HepG2 (cell line): ENCODE results near the gene CCL19. TPM values are rescaled to one million over a fixed set of nuclear protein-coding genes. Genes with fewer than 3 reads are reported as not detected.

Experiments used
- AFF4 ChIP-seq: sonication (generic); formaldehyde crosslinking; IDR thresholded peaks from 2 replicates; pipeline ENCODE4 v1.4.0; 2020; ENCODE audit warnings: missing genetic modification reagents
- ARID2 ChIP-seq: sonication (generic); formaldehyde crosslinking; IDR thresholded peaks from 2 replicates; pipeline ENCODE4 v1.8.1; 2022; ENCODE audit warnings: mild to moderate bottlenecking, missing genetic modification reagents, borderline replicate concordance
- CHD4 ChIP-seq: fragments of 200-600 bp; sonication (generic); IDR thresholded peaks from 2 replicates; pipeline ENCODE4 v1.7.0; 2017; ENCODE audit warnings: mild to moderate bottlenecking, low read length, borderline replicate concordance
- CREB3 ChIP-seq: sonication (generic); formaldehyde crosslinking; IDR thresholded peaks from 2 replicates; pipeline ENCODE4 v1.5.0; 2020; ENCODE audit warnings: missing genetic modification reagents
- EEA1 ChIP-seq: sonication (generic); formaldehyde crosslinking; IDR thresholded peaks from 2 replicates; pipeline ENCODE4 v1.5.1; 2020; ENCODE audit warnings: mild to moderate bottlenecking, missing genetic modification reagents, borderline replicate concordance
- ELF4 ChIP-seq: sonication (generic); formaldehyde crosslinking; IDR thresholded peaks from 2 replicates; pipeline ENCODE4 v1.5.0; 2020; ENCODE audit warnings: missing genetic modification reagents, mild to moderate bottlenecking, moderate library complexity, borderline replicate concordance
- HNF4G ChIP-seq, 2 experiments: sonication (generic) in 1 of 2; formaldehyde crosslinking in 1 of 2; IDR thresholded peaks; 2 replicates each; pipeline versions ENCODE4 v1.4.0 to v1.6.1; 2011 to 2020; ENCODE audit warnings: borderline replicate concordance in 2 of 2, low read depth in 2 of 2, mild to moderate bottlenecking in 2 of 2, low read length in 1 of 2, missing genetic modification reagents in 1 of 2, moderate library complexity in 1 of 2
- NCOA1 ChIP-seq: sonication (generic); formaldehyde crosslinking; IDR thresholded peaks from 2 replicates; pipeline ENCODE4 v1.9.0; 2021; ENCODE audit warnings: missing genetic modification reagents
- NPAS2 ChIP-seq: sonication (generic); formaldehyde crosslinking; IDR thresholded peaks from 2 replicates; pipeline ENCODE4 v1.8.0; 2022; ENCODE audit warnings: mild to moderate bottlenecking, missing genetic modification reagents, borderline replicate concordance
- SALL2 ChIP-seq: sonication (generic); formaldehyde crosslinking; IDR thresholded peaks from 2 replicates; pipeline ENCODE4 v1.8.1; 2023; ENCODE audit warnings: mild to moderate bottlenecking, missing genetic modification reagents, inconsistent platforms
- ZBTB49 ChIP-seq: sonication (generic); formaldehyde crosslinking; IDR thresholded peaks from 2 replicates; pipeline ENCODE4 v1.4.0; 2020; ENCODE audit warnings: missing genetic modification reagents, borderline replicate concordance
- ZC3H4 ChIP-seq: sonication (generic); formaldehyde crosslinking; IDR thresholded peaks from 2 replicates; pipeline ENCODE4 v1.4.0; 2020; ENCODE audit warnings: missing genetic modification reagents, borderline replicate concordance
- ZNF281 ChIP-seq: sonication (generic); formaldehyde crosslinking; IDR thresholded peaks from 2 replicates; pipeline ENCODE4 v1.4.0; 2020; ENCODE audit warnings: missing genetic modification reagents, borderline replicate concordance
- ZNF3 ChIP-seq: IDR thresholded peaks from 2 replicates; pipeline ENCODE4 v1.7.0; 2017; ENCODE audit warnings: inconsistent platforms
- ZNF740 ChIP-seq: sonication (generic); formaldehyde crosslinking; IDR thresholded peaks from 2 replicates; pipeline ENCODE4 v1.4.0; 2020; ENCODE audit warnings: missing genetic modification reagents
- polyA plus RNA-seq, 8 experiments: library from polyadenylated mRNA; depleted of rRNA in 3 of 8; stranded (reverse) in 7 of 8; unstranded in 1 of 8; fragments of >200 nt; fragmentation: Illumina TruSeq in 4 of 8; extraction: Trizol in 4 of 8; gene quantifications; 2 replicates each; pipeline versions ENCODE4 v1.2.1 to v1.2.3, GENCODE V29; 2011 to 2016; ENCODE audit warnings: low read depth in 4 of 8, missing spikeins in 1 of 8, mixed read lengths in 1 of 8; ENCODE audit not compliant: insufficient read depth in 1 of 8
- total RNA-seq, 5 experiments: library from RNA; depleted of rRNA; stranded (reverse); fragments of >200 nt; fragmentation: Illumina TruSeq; extraction: Trizol; gene quantifications; 2 replicates each; pipeline ENCODE4 v1.2.3, GENCODE V29; 2016; ENCODE audit warnings: low read depth in 1 of 5

The CCL19 gene
- total and polyA plus RNA-seq, 2 of the 13 experiments (the other 11 are each of a cell fraction or from before 2014, with no cell fraction given), result not detected

- TF ChIP-seq ZBTB49 (no peak), ZNF281 (CRISPR knock-in tag) (no peak), CREB3 (CRISPR knock-in tag) (no peak), ELF4 (CRISPR knock-in tag) (no peak), ARID2 (CRISPR knock-in tag) (no peak), HNF4G (IDR thresholded peaks at IDR 0.05; ENCODE audit: borderline replicate concordance, low read depth, low read length) (no peak), HNF4G (CRISPR knock-in tag; IDR thresholded peaks at IDR 0.05; ENCODE audit: borderline replicate concordance, low read depth) (no peak), AFF4 (CRISPR knock-in tag) (no peak), NCOA1 (CRISPR knock-in tag) (no peak), ZNF740 (no peak), SALL2 (CRISPR knock-in tag) (no peak), ZC3H4 (no peak), EEA1 (CRISPR knock-in tag) (no peak), CHD4 (no peak), ZNF3 (CRISPR knock-in tag) (no peak), NPAS2 (CRISPR knock-in tag) (no peak)
Observed at GRCh38 chr9:34701023-34701768, 10.1 kb upstream of the CCL19 start (continued).
